GM18508 (cell line): Measurements from ENCODE around the gene FLACC1.

ENCODE experiments used
- ATAC-seq: cut with Tn5 transposase; IDR thresholded peaks from one replicate; pipeline ENCODE4 v1.9.1; 2021; ENCODE audit warnings: moderate number of reproducible peaks; ENCODE audit not compliant: insufficient read depth, unreplicated experiment

Gene FLACC1

DNA sequence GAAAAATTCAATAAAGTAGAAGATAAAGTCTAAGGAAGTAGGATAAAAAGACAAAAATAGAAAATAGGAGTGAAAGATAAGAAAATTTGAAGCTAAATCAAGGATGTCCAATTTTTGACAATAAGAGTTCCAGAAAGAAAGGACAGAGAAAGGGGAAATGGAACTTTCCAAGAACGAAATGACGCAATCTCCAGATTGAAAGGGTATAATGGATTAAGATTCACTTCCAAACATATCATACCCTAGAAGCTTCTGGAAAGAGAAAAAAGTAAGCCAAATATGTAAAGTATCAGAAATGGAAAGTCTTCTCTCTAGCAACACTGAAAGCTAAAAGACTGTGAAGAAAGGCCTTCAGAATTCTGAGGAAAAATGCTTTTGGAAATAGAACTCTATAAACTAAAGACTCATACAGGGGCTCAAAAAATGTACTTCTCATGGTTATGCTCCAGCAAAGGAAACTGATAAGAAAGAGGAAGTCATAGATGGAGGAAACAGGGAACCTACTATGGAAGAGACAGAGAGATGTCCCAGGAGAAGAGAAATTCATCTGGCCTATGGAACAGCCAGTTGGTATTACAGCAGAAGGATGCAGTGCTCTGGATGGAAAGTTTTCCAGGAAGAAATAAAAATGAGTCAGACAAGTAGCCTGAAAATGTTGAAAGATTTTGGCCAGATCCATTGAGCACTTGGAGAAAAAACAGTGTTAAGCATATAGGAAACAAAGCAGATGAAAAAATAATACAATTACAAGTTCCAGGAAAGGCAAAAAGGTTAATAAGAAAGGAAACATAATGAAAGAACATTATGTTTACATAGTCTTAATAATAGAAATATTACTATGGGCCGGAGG lies 76.7 kb downstream of the FLACC1 start:
- no peak for ATAC-seq

DNA sequence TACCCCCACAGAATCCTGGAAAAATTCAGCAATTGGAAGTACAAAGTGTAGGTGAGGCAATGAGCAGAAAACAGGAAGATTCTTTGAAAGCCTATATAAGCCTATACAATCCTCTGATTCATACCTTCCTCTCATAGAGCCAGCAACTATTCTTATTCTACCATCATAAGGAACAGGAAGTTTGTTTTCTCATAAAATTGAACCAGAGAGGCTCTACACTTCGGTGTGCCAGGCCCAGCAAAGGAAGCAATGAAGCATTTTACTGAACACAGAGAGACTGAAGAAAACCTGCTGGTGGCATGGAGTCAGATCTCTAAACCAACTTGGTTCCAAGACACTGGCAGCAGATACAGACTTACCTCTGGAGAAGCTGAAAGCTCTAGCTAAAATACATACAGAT lies 78.1 kb downstream of the FLACC1 start:
- ATAC-seq: no peak

DNA sequence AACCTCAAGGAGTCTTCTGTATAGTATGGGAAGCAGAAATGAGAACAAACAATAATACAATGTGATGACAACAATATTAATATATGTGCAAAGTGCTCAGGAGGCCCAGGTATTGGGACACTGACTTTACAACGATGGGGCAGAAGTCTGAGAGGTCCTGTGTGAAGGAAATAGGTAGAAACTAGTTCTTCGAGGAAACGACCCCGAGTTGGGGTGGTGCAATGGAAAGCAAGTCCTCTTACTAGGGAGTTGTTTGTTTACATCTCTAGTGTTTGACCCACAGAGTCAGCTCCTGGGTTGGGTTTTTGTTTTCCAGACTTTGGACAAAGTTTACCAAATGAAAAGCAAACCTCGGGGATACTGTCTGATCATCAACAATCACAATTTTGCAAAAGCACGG lies 80.6 kb downstream of the FLACC1 start:
- ATAC-seq: no peak

DNA sequence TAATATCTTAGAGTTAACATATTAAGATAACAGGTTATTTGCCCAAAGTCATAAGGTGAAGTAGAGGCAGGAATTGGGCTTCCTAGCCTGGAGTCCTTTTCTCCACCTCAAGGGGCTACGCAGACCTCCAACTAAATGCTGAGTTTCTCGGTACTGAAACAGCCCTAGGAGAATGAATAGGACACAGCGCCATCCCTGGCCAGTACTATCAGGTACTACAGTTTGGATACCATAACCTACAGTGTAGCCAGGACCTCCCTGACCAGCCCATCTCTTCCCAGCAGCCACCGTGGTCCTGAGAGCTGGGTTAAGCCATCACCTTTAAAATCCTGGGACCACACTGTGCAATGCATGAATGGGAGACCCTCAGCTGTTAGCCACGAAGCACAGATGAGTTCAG lies 81.2 kb downstream of the FLACC1 start:
- ATAC-seq: no peak

DNA sequence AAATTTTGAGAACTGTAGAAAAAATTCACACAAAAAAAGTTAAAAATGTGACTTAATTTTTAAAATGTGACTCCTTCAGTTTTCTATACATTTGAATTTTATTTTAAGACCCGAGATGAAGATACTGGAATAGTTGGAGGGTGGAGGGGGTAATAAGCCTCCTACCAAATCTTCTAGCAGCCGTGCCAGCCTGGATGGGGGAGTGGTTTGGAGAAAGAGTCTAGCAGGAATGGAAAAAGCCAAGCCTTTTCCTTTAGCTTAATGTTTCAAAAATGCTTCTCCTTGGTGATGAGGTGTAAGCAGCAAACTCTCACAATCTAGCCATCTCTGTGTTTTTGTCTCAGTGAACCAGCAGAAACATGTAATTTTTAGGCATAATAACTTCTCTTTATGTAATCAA lies 82.1 kb downstream of the FLACC1 start:
- ATAC-seq: no peak

DNA sequence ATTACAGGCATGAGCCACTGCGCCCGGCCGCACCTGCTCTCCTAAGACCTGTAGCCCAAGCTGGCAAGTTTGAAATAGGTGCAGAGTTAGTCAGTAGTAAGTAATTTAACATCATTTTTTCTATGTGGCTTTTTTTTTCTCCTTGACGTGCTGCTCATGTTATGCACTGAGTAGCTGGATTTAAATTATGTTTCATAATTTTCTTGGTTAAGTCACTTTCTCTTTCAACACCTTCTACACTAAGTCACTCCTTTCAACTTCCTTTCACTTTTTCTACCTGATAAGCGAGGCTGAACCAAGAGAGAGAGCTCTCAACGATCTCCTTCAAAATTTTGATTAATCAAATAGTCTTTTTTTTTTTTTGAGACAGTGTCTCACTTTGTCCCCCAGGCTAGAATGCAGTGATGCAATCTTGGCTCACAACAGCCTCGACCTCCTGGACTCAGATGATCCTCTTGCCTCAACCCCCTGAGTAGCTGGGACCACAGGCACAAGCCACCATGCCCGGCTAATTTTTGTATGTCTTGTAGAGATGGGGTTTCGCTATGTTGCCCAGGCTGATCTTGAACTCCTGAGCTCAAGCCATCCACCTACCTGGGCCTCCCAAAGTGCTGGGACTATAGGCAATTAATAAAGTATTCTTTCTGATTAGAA lies 83.7 kb downstream of the FLACC1 start:
- no peak for ATAC-seq

DNA sequence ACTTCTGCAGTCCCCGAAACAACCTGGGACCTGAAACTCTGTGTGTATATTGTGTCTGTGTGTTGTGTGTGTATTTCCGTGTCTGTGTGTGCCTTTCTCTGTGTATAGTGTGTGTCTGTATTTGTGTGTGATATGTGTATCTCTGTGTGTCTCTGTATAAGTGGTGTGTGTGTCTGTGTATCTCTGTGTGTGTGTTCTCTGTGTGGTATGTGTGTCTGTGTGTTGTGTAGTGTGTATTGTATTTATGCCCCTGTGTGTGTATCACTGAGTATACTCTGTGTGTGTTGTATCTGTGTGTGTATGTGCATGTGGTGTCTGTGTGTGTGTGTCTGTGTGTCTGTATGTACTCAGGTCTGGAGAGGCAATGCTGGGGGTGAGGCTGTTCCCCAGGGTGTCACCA lies 85.2 kb downstream of the FLACC1 start:
- no peak for ATAC-seq

DNA sequence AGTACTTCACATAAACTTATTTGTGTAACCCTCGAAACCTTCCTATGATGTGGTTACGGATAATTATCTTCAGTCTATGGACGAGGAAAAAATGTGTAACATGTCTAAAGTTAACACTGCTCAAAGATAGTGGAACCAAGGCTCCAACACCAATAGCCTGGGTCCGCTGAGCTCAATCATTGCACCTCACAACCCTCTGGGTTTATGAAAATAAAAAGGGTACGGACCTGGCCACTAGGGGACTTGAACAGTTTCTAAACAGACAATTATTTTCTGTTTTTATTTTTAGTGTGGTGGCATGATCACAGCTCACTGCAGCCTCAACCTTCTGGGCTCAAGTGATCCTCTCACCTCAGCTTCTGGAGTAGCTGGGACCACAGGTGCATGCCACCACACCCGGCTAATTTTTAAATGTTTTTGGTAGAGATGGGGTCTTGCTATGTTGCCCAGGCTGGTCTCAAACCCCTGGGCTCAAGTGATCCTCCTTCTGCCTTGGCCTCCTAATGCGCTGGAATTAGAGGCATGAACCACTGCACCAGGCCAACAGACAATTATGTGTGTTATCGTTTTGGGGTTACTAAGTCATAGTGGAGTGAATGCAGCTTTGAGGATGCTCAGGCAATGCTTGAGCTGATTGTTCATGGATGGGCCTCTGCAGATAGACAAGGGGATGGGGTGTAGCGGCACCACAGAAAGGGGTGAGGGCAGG lies 86.7 kb downstream of the FLACC1 start:
- ATAC-seq: no peak

DNA sequence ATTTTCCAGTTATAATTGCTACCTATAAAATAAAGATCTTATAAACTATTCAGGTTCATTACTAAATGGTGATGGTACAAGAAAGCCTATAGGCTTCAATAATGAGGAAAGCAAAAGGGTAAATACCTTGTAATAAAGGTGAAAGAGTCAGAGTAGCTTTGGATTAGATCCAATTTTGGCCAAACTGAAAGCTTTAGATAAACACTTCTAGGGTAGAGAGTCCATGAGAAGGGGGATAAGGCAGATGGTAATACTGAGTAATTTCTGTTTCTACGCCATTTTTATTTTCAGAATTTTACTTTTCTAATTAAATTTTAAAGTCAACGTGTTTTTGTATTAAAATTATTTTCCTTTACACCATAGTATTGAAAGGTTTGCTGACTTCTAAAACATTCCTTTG lies 87.4 kb downstream of the FLACC1 start:
- ATAC-seq: no peak

DNA sequence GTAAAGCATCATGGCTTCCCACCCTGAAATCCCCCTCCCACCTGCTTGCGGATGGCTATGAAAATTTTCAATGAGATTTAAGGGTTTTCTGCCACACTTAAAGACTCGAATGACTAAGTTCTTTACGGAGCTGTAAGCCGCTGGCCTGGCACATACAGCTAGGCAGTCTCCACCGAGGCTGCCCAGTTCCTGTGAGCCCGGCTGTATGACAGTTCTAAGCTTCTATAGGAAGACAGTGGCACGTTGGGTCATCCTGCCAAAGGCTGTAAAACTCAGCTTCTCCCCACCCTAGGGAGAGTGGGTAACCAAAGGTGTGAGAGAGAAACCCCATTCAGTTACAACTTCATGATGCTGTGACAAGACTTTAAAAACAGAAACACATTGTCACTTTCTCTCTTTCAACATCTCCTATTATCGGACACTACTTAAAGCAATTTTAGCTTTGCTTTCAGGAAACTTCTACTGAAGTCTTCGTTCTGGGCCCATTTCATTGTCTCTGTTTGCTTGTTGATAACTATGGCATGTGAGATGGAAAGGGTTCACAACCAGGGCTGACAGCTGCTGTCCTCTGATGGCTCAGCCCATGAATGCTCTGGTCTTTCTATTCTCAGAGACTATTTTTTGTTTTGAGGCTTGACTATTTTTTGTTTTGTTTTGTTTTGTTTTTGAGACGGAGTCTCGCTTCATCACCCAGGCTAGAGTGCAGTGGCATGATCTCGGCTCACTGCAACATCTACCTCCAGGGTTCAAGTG lies 89.7 kb downstream of the FLACC1 start:
- no peak for ATAC-seq

DNA sequence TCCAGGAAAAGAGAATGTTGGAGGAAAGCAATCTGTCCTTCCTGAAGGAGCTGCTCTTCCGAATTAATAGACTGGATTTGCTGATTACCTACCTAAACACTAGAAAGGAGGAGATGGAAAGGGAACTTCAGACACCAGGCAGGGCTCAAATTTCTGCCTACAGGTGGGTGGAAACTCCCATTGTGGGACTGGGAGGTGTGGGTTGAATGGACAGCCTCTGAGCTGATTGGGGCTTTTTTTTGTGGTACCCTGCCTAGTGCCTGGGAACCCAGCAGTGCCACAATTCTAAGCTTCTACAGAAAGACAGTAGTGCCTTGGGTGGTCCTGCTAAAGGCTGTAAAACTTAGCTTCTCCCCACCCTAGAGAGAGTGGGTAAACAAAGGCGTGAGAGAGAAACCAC lies 90.5 kb downstream of the FLACC1 start:
- ATAC-seq: no peak

DNA sequence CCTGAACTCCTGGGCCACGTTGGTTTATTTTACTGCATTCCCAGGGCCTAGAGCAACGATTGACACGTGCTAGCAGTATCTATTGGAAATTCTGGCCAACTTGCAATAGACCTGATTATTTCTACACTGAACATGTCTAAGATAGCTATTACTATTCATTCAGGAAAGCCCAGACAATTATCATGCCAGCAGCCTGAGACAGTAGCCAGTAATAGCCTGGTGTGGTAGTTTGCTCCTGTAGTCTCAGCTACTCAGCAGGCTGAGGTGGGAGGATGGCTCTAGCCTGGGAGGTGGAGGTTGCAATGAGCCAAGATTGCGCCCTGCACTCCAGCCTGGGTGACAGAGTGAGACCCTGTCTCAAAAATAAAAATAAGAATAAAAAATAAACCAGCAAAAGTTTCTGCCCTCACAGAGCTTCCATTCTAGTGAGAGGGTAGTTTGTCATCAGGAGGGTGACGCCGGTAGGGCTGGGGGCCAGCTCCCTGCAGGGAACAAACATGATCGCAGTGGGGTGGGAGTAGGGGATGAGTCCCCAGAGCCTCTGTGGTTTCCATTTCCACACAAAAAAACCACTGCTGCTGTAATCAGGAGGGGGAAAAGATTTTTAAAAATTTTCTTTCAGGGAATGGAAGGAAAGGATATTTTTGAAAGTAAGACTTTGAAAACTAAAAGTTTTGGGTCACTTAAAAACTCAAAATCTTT lies 92.5 kb downstream of the FLACC1 start:
- ATAC-seq: no peak

DNA sequence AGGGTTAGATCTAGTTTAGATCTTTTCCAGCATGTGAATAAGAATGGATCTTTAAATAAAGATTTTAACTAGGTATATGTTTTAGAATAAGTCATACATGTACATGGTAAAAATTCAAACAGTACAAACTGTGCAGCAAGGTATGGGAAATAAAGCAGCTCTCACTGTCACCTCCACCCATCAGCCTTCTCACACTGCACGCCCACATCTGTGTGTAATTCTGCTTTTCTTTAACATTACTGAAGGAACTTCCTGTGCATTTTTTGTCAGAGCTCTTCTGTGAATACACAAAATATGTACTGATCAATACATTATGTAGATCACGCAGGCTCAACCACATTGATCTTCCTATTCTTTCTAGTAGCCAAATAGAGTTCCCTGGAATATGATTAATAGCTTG lies 93.4 kb downstream of the FLACC1 start:
- ATAC-seq: no peak

DNA sequence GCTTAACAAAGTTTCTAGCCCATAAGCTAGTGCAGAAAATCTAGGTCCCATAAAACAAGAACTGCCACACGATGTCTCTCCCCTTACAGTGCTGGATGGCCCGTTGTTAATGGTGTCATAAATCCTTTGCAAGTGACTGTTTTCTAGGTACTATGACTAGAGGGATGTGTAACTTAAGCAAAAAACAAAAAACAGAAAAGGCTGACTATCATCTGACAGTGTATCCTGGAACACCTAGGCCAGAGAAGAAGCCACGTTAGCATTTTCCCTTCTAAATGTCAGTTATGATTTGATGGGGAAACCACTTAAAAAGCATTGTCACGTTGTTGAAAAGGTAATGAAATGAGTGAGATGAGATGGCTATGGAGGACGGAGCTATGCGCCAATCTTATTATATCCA lies 94.4 kb downstream of the FLACC1 start:
- no peak for ATAC-seq

DNA sequence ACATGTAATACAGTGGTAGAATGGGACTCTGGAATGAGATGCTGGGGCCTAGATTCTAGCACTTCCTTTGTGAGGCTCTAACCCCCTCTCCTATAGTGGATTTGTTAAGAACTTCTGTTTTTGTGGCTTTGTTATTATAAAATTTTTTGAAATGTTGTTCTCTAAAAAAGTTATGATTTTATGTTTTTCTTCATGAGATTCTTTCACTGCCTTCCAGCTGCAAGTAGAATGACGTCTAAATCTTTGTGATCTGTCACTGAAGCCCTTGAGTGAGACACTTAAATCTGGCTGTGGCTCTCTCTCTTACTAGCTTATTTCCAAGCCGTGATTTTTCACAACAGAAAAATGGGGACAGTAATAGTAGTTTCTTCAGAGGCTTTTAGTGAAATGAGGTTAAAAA lies 95.2 kb downstream of the FLACC1 start:
- no peak for ATAC-seq

DNA sequence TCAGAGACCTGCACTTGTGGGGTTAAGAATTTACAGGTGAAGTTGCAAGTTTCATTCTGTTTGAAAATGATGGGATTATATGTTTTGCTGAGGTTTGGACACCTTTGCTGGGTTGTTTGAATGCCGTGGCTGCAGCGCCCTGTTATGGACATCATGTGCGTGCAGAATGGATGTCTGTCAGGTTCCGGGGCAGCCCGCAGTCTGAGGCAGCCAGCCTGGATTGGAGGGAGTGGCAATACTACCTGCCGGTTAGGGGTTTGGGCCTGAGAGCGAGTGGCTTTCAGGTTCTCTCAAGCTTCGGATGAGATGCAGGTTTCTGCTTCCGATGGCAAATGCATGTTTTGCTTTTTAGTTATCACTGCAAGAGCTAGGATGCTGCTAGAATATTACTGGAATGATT lies 95.7 kb downstream of the FLACC1 start:
- ATAC-seq: no peak

DNA sequence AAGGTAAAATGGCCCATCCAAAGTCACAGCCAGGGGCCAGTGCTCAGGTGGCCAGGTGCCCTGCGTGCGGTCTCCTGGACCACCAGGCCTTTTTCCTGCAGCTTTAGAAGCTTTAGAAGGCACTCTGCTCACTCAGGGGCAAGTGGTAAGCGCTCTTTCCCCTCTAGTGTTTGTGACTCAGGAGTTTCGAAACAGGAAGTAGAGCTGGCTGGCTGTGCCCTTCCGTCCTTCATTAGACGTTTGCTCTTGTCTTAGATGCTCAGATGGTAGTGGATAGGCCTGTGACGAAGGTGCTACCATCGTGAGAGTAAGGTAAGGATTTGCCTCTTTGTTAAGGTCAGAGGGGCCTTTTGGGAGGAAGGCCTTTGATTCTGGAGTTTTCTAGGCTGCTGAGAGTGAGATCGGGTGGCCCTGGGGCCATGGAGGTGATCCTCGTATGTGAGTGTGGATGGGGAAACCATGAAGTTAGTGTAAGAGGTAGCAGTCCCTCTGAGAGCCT lies 96.8 kb downstream of the FLACC1 start, which contains the start of gene CASP8:
Gene CASP8 (plus strand): TSS at position 235 of the 499 bp plus-strand sequence. CDS start 5,951 bp downstream, outside the sequence.
- no peak for ATAC-seq

DNA sequence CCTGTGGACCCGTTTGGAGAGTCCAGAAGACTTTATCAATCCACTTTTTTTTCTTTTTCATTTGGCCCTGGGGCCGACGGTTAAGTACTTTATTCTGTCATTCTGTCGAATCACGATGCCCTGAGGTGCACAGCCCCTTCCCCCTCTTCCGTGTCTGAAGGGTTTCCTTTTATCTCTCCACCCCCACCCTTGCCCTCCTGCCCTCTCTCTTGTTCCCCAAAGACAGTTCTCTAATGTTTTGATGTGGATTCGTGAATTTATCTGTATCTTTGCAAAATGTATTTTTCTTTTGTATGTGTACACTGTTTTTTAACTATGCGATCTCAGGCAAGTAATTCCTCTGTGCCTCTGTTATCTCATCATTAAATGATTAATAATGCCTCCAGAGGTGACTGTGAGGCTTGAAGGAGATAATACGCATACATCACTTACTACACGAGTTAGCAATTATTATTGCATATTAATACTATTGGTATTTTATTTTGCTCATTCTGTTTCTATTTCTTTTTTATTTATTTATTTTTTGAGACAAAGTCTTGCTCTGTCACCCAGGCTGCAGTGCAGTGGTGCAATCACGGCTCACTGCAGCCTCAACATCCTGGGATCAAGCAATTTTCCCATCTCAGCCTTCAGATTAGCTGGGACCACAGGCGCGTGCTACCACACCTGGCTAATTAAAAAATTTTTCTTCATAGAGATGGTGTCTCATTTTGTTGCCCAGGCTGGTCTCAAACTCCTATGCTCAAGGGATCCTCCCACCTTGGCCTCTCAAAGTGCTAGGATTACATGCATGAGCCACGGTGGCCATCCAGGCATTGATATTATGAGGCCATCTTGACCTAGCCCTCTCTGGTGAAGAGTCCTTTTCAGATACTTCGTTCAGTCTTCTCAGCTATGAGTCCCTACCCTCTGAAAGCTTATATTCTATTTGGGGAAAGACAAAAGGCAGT lies 98.2 kb downstream of the FLACC1 start:
- ATAC-seq: no peak
